Measurements from ENCODE around the gene TNXB. TPM values are rescaled to one million over a fixed set of nuclear protein-coding genes. Genes with fewer than 3 reads are reported as not detected.

The TNXB gene
- total and polyA plus RNA-seq, 9 of the 15 experiments (the other 6 are each of a cell fraction or from before 2014, with no cell fraction given), result 0.14 to 28.1 (median 12.4) TPM

- no peak for TF ChIP-seq CHD7 (IDR thresholded peaks at IDR 0.05; ENCODE audit: low read depth, low read length)
- no peak for TF ChIP-seq THRAP3 (IDR thresholded peaks at IDR 0.05; ENCODE audit: borderline replicate concordance)
- TF ChIP-seq NUFIP1 (IDR thresholded peaks at IDR 0.05; ENCODE audit: partially characterized antibody), result no peak
- TF ChIP-seq ZNF699 (CRISPR knock-in tag; IDR thresholded peaks at IDR 0.05; ENCODE audit: insufficient replicate concordance), result no peak
- 0 out of 2 replicates have a peak, but pooled peaks have one; percentile 33 for TF ChIP-seq ZBTB26 (CRISPR knock-in tag; IDR thresholded peaks at IDR 0.05)
- no peak for TF ChIP-seq NONO (IDR thresholded peaks at IDR 0.05; ENCODE audit: low read depth in 2 of 2, low read length in 1 of 2)
- no peak for TF ChIP-seq DACH1 (IDR thresholded peaks at IDR 0.05; ENCODE audit: partially characterized antibody)
- TF ChIP-seq ETV5 (CRISPR knock-in tag; IDR thresholded peaks at IDR 0.05; ENCODE audit: low read depth), result no peak
Measured at GRCh38 chr6:32112431-32112980, 3.4 kb upstream of the TNXB start (continued).

Data from K562 (cell line).